ENCODE results near the gene TMEM243.
"Not testable (repeated sequence)": the region's sequence is repeated elsewhere in the genome, so short reads cannot be mapped to it uniquely, and the experiment has no call there.

Gene TMEM243

GRCh38 chr7:87209295-87209924, 10.1 kb downstream of the TMEM243 start:
- DNase-seq: no peak

GRCh38 chr7:87206361-87206760, 13.2 kb downstream of the TMEM243 start:
- no peak for DNase-seq

DNA sequence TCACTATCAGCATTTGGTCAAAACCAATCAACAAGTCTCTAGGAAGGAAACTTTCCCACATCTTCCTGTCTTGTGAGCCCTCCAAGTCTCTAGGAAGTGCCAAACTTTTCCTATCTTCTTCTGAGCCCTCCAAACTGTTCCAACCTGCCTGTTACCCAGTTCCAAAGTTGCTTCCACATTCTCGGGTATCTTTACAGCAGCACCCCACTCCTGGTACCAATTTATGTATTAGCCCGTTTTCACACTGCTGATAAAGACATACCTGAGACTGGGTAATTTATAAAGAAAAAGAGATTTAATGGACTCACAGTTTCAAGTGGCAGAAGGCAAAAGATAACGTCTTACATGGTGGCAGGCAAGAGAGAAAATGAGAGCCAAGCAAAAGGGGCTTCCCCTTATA, 13.8 kb downstream of the TMEM243 start:
- not testable (repeated sequence) for DNase-seq

GRCh38 chr7:87204933-87205332, 14.6 kb downstream of the TMEM243 start:
- no peak for DNase-seq

DNA sequence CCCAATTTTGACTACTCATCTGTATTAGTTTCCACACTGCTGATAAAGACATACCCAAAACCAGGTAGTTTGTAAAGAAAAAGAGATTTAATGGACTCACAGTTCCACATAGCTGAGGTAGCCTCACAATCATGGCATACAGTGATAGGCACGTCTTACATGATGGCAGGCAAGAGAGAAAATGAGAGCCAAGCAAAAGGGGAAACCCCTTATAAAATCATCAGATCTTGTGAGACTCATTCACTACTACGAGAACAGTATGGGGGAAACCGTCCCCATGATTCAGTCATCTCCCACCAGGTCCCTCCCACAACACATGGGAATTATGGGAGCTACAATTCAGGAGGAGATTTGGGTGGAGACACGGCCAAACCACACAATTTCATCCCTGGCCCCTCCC, 15.6 kb downstream of the TMEM243 start:
- not testable (repeated sequence) for DNase-seq

GRCh38 chr7:87202705-87203104, 16.8 kb downstream of the TMEM243 start:
- no peak for DNase-seq

- no peak for DNase-seq
Observed at GRCh38 chr7:87202208-87202607, 17.3 kb downstream of the TMEM243 start.

DNA sequence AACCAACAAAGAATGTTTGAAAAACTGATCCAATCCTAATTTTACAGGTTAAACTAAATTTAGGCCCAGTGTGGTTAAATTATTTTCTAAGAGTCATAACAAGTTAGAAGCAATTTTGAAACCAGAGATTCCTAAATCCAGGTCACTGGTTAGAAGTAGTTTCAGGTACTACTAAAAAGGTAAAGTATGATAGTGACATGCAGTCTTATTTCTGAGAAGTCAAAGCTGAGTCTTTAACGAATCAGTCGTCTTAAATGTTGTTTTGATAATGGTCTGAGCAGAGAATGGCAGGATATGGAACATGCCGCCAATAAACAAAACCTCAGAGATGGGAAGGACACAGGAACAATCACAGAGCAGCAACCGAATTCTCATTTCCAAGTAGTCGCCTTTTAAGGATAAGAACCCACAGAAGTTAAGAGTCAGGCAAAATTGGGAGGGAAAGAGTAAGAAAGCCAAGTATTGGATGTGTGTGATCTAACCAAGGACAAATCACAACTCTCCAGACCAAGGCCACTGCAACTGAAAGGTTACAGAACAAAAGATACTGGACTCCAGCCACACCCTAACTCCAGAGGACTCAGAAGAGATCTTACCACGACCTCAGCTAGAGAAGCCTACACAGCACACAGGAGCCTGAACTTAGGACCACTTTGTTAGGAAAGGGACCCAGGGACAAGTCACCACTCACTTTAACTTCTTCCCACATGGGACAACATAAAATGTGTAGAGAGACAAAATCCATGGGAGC, 19.7 kb downstream of the TMEM243 start:
- DNase-seq: no peak

GRCh38 chr7:87199241-87199640, 20.3 kb downstream of the TMEM243 start:
- DNase-seq: no peak

- DNase-seq: no peak
Observed at GRCh38 chr7:87193912-87194311, 25.6 kb downstream of the TMEM243 start.

DNA sequence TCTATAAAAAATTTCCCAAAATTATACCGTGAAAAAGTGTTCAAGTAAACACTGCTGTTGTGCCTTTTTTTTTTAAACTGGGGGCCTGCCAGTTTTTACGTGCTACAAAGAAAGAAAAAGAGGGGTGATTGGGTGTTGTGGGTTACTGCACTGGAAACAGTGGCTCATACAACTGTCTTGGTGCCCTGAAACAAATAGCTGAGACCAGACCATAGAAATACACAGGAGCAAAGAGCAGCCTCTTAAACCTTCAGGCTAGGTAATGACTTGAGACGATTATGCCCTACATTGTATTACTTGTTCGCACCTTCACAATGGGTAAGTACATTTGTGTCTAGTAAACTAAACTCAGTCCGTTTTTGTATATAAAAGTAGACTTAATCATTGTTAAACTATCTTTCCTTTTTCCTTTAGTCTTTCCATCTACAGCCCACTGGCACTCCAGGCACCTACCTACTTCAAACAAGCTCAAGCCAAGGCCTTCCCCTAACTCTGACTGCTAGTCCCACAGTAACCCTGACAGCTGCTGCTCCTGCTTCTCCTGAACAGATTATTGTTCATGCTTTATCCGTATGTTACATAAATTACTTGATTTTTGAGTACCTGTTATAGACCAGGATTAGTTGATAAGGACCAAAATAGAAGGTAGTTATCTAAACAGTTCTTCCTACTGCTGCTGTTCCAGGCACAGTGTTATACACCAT, 26.6 kb downstream of the TMEM243 start:
- DNase-seq: no peak

- no peak for DNase-seq
Observed at GRCh38 chr7:87190783-87191182, 28.7 kb downstream of the TMEM243 start.

DNA sequence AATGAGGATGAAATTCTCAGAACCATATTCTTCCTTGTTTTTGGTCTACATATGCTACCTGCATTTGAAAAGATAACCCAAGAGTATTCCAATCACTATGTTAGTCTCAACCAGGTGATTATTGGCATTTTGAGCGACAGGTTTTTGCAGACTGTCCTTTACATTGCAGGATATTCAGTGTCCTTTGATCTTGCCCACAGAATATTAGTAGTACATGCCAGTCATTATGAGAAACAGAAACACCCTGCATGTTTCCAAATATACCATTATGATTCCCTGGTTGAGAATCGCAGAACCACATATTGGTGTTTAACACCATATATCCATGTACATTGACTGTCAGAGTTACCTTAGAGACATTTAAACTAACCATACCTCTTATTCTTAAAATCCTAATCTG, 30.6 kb downstream of the TMEM243 start:
- no peak for DNase-seq

GRCh38 chr7:87187120-87187519, 32.4 kb downstream of the TMEM243 start:
- no peak for DNase-seq

- no peak for DNase-seq
Observed at GRCh38 chr7:87179180-87179579, 40.4 kb downstream of the TMEM243 start.

- DNase-seq: no peak
Observed at GRCh38 chr7:87178320-87178719, 41.2 kb downstream of the TMEM243 start.

GRCh38 chr7:87173471-87173870, 46.1 kb downstream of the TMEM243 start:
- no peak for DNase-seq

GRCh38 chr7:87171282-87171934, 48.1 kb downstream of the TMEM243 start:
- DNase-seq: no peak

GRCh38 chr7:87170828-87171227, 48.7 kb downstream of the TMEM243 start:
- no peak for DNase-seq

GRCh38 chr7:87164433-87164832, 55.1 kb downstream of the TMEM243 start:
- no peak for DNase-seq

GRCh38 chr7:87159538-87159937, 60.0 kb downstream of the TMEM243 start:
- no peak for DNase-seq

GRCh38 chr7:87156709-87157108, 62.8 kb downstream of the TMEM243 start:
- no peak for DNase-seq

DNA sequence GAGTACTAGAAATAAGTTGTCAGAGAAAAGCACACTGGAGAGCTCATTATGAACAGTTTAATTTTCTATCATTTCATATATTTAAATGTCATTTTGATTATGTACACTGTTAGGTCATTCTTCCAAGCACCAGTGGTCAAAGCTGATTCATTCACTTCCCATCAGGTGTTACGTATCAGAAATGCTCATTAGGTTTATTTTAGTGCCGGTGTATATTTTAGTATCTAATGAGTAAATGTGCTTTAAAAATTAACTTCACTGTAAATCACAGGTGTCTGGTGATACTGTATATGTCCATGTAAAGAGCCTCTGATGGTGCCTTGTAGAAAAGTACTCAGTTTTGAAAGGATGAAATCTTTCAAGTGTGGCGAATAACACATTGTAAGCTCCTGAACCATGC, 63.7 kb downstream of the TMEM243 start:
- no peak for DNase-seq

- DNase-seq: no peak
Observed at GRCh38 chr7:87154569-87154968, 65.0 kb downstream of the TMEM243 start.

All from COR-L47 (cell line).